ENCODE data around the gene HPCAL4. TPM values are rescaled to one million over a fixed set of nuclear protein-coding genes. Genes with fewer than 3 reads are reported as not detected.

The HPCAL4 gene
- total RNA-seq, 1 donor, result under 0.01 TPM

DNA sequence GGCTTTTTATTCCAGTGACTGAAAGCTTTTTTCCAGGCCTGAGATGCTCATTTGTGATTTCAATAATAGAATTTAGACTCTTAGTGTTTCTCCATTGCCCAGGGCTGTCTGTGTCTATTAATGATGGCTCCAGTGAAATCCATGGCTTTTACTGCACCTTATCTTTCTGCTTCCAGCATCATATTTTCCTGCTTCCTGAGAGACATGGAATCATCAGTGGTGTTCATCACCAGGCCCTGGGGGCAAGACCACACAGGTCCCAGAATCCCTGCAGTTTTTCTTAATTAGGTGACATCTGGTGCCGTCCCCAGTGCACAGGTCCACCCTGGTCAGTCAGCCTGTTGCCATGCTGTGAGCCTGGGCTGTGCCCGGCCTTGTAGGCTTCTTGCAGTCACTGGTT is 34.8 kb downstream of the HPCAL4 start:
- DNase-seq (ENCODE audit: low read depth), result no peak
- TF ChIP-seq, protein P1, sequence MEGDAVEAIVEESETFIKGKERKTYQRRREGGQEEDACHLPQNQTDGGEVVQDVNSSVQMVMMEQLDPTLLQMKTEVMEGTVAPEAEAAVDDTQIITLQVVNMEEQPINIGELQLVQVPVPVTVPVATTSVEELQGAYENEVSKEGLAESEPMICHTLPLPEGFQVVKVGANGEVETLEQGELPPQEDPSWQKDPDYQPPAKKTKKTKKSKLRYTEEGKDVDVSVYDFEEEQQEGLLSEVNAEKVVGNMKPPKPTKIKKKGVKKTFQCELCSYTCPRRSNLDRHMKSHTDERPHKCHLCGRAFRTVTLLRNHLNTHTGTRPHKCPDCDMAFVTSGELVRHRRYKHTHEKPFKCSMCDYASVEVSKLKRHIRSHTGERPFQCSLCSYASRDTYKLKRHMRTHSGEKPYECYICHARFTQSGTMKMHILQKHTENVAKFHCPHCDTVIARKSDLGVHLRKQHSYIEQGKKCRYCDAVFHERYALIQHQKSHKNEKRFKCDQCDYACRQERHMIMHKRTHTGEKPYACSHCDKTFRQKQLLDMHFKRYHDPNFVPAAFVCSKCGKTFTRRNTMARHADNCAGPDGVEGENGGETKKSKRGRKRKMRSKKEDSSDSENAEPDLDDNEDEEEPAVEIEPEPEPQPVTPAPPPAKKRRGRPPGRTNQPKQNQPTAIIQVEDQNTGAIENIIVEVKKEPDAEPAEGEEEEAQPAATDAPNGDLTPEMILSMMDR (IDR thresholded peaks at IDR 0.05; ENCODE audit: insufficient read depth, low read length), result no peak
- no peak overlapping the region for H3K4me3 ChIP-seq (ENCODE audit: low read depth, low read length)

DNA sequence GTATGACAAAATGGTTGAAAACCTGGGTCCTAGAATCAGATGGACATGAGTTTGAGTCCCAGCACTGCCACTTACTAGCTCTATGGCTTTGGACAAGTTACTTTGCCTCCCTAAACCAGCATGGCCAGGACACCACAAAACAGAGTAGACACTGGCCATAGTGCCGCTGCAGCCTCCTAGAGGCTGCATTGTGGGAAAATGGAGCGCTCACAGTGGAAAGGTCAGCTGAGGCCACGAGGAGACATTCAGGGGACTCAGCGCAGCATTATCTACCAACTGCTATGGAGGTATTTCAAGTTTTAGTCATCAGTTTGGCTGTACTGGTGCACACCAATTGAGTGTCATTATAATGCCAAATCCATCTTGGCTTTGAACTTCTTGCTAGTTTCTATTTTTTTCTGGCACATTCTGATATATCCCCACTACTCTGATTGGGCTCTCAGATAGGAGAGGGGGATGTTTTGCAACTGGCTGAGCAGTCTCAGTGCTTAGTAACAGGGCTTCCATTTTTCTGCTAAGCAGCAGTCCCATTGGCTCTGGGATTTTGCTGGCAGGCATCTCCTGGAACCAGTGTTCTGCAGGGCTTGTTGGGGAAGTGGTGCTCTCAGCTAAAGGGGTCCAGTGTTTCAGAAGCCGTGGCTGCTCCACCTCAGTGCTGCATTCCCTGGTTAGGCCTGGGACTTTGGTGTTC is 35.5 kb downstream of the HPCAL4 start:
- TF ChIP-seq, protein P1 (IDR thresholded peaks at IDR 0.05; ENCODE audit: insufficient read depth, low read length), result no peak
- DNase-seq (ENCODE audit: low read depth), result no peak

DNA sequence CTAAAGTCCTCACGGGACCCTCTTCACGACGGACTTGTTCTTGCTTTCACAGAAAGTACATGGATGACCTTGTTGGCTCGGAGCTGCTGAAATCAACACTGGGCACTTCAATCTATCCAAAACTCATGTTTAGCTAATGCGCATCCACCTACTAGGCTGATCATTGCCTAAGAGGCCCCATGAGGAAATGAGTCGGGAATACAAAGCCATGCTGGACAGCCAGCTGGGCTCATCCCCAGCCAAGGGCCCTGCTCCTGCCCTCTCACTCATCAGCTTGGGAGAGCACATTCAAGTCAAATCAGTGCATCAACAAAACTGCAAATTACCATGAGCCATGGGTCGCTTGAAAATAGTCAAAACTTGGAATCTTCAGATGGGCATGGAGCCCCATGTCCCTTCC is 36.9 kb downstream of the HPCAL4 start:
- DNase-seq (ENCODE audit: low read depth), result no peak
- no peak overlapping the region for H3K4me3 ChIP-seq (ENCODE audit: low read depth, low read length)
- TF ChIP-seq, protein P1 (IDR thresholded peaks at IDR 0.05; ENCODE audit: insufficient read depth, low read length), result no peak

More for the DNA sequence above, 35.5 kb downstream of the HPCAL4 start:
- H3K4me3 ChIP-seq (ENCODE audit: low read depth, low read length), result no peak overlapping the region

DNA sequence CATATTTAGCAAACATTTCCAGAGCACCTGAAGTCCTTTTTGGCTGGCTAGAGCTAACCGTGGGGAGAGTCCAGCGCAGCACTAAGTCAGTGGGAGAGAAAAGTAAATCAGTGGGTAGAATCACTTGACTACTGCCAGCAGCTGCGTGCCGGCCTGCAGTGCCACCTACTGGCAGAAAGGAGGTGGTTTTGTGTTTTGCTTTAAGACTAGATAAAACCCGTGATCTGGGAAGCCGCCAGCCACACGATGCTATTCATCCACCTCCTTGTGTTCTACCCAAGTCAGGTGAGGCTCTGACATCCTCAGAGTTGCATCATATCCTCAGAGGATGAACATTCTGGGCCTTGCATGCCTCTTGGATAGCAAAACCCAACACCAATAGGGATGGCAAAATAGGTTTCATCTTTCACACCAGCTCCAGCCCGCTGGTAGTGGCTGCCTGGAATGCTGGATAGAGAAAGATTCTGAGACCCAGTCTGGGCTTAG is 37.6 kb downstream of the HPCAL4 start:
- H3K4me3 ChIP-seq (ENCODE audit: low read depth, low read length), result peak overlapping the region; percentile 42
- DNase-seq (ENCODE audit: low read depth), result peak; percentile 80
- TF ChIP-seq, protein P1 (IDR thresholded peaks at IDR 0.05; ENCODE audit: insufficient read depth, low read length), result peak; percentile 88

DNA sequence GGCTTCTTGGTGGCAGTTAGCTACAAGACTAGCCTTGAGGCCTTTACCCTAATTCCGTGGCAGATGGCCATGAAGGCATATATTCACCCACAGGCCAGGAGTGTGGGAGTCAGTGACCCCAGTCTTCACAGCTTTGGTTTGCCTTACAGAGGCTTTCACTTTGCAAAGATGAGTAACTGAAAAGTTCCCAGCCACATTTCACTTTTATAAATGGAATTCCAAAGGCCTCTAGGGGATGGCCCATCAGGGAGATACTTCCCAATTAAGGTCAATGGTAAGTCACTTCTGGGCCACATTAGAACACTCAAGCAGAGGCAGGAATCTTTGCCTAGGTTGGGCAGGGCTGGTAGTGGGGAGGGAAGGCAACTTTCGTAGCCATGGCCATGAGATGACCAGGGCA is 38.7 kb downstream of the HPCAL4 start:
- DNase-seq (ENCODE audit: low read depth), result no peak
- TF ChIP-seq, protein P1 (IDR thresholded peaks at IDR 0.05; ENCODE audit: insufficient read depth, low read length), result no peak
- no peak overlapping the region for H3K4me3 ChIP-seq (ENCODE audit: low read depth, low read length)

DNA sequence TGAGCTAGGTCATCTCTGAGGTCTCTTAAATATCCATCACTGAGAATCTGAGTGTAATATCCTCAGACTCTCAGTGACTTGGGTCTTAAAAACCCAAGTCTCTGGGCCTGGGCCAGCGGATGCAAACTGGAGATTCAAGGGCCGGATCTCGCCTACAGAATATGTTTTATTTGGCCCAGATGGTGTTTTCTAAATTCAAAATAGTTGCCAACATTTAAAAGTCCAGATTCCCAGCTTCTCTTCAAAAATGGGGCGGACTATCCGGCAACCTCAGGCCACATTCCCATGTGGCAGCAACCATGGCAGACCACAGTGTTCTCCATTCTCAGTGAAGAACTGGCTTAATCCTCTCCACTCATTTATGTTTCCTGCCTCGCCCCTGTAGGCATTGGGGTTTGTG is 39.1 kb downstream of the HPCAL4 start:
- H3K4me3 ChIP-seq (ENCODE audit: low read depth, low read length), result no peak overlapping the region
- TF ChIP-seq, protein P1 (IDR thresholded peaks at IDR 0.05; ENCODE audit: insufficient read depth, low read length), result no peak
- no peak for DNase-seq (ENCODE audit: low read depth)

DNA sequence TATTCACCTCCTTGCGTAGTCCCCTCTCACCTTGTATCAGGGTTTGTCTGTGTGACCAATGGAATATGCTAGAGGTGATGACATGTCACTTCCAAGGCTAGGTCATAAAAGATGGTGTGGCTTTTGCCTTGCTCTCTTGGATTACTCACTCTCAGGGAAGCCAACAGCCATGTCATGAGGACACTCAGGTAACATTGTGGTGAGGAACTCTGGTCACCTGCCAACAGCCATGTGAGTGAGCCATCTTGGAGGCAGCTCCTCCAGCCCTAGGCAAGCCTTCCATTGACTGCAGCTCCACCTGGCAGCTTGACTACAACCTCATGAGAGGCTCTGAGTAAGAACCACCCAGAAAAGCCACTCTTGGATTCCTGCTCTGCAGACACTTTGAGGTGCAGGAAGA is 40.8 kb downstream of the HPCAL4 start:
- DNase-seq (ENCODE audit: low read depth), result no peak

More for the DNA sequence above, 40.8 kb downstream of the HPCAL4 start:
- TF ChIP-seq, protein P1 (IDR thresholded peaks at IDR 0.05; ENCODE audit: insufficient read depth, low read length), result no peak
- H3K4me3 ChIP-seq (ENCODE audit: low read depth, low read length), result no peak overlapping the region

Measured in fibroblast of the aortic adventitia (primary cell).